Measurements from ENCODE around the gene CYP2S1.

Gene CYP2S1

GRCh38 chr19:41195675-41196497 lies 2.9 kb downstream of the CYP2S1 start:
- no peak for DNase-seq (ENCODE audit: low spot score)

GRCh38 chr19:41198559-41198958 lies 5.5 kb downstream of the CYP2S1 start:
- DNase-seq (ENCODE audit: low spot score): no peak

- DNase-seq (ENCODE audit: low spot score): no peak
Observed at GRCh38 chr19:41203371-41203770, 10.4 kb downstream of the CYP2S1 start.

- DNase-seq (ENCODE audit: low spot score): peak; percentile 89
Observed at GRCh38 chr19:41204338-41204737, 11.3 kb downstream of the CYP2S1 start.

- DNase-seq (ENCODE audit: low spot score): peak; percentile 29
Observed at GRCh38 chr19:41205995-41206394, 13.0 kb downstream of the CYP2S1 start.

GRCh38 chr19:41206456-41206855 lies 13.4 kb downstream of the CYP2S1 start:
- no peak for DNase-seq (ENCODE audit: low spot score)

- DNase-seq (ENCODE audit: low spot score): no peak
Observed at GRCh38 chr19:41206926-41207750, 14.1 kb downstream of the CYP2S1 start.

GRCh38 chr19:41214161-41214560 lies 21.1 kb downstream of the CYP2S1 start:
- DNase-seq (ENCODE audit: low spot score): no peak

- DNase-seq (ENCODE audit: low spot score): no peak
Observed at GRCh38 chr19:41217741-41218140, 24.7 kb downstream of the CYP2S1 start.

GRCh38 chr19:41218249-41218614 lies 25.2 kb downstream of the CYP2S1 start:
- no peak for DNase-seq (ENCODE audit: low spot score)

GRCh38 chr19:41218615-41219507 lies 25.8 kb downstream of the CYP2S1 start, which contains the start of gene AXL:
Gene AXL (plus strand): TSS chr19:41219223. CDS start chr19:41219393, 170 bp downstream.
- peak; percentile 66 for DNase-seq (ENCODE audit: low spot score)

GRCh38 chr19:41219924-41220567 lies 27.0 kb downstream of the CYP2S1 start:
- DNase-seq (ENCODE audit: low spot score): no peak

- DNase-seq (ENCODE audit: low spot score): no peak
Observed at GRCh38 chr19:41220811-41221210, 27.8 kb downstream of the CYP2S1 start.

GRCh38 chr19:41221514-41222205 lies 28.6 kb downstream of the CYP2S1 start:
- DNase-seq (ENCODE audit: low spot score): no peak

- no peak for DNase-seq (ENCODE audit: low spot score)
Observed at GRCh38 chr19:41222240-41222639, 29.2 kb downstream of the CYP2S1 start.

- peak; percentile 88 for DNase-seq (ENCODE audit: low spot score)
Observed at GRCh38 chr19:41223431-41224234, 30.6 kb downstream of the CYP2S1 start.

GRCh38 chr19:41224632-41225031 lies 31.6 kb downstream of the CYP2S1 start:
- no peak for DNase-seq (ENCODE audit: low spot score)

GRCh38 chr19:41225238-41226052 lies 32.4 kb downstream of the CYP2S1 start:
- DNase-seq (ENCODE audit: low spot score): peak; percentile 100
